NT2/D1 (cell line): Measurements from ENCODE around the gene RAB3B.

Experiments
- SUZ12 ChIP-seq: IDR thresholded peaks from 2 replicates; pipeline ENCODE4 v1.6.1; 2011; ENCODE audit not compliant: insufficient read length, insufficient read depth; ENCODE audit errors: extremely low read depth
- ZNF274 ChIP-seq: IDR thresholded peaks from 2 replicates; pipeline ENCODE4 v1.6.1; 2011; ENCODE audit warnings: mild to moderate bottlenecking, low read depth, low read length

DNA sequence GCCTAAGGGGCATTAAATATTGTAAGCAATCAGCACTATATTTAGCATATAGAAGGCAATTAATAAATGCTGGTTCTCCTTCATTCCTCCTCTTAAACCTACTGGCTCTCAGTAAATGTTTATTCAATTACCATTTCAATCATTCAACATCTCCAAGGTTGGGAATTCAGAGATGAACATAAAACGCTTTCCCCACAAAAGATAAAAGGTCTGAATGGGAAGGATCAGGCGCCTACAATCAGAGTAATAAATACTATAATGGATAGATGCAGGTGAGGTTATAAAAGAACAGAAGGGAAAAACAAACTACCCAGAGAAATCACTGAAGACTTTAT, 43.5 kb upstream of the RAB3B start:
- no peak for TF ChIP-seq ZNF274
- no peak for TF ChIP-seq SUZ12
